Fibroblast of peridontal ligament (primary cell): Measurements from ENCODE around the gene VGF.
A peak's percentile ranks its signal among the peaks of the same experiment; 100 is the strongest.
"Not testable (repeated sequence)": the region's sequence is repeated elsewhere in the genome, so short reads cannot be mapped to it uniquely, and the experiment has no call there.

Experiments
- DNase-seq: peaks from one replicate; pipeline ENCODE4 v3.0.0-alpha.2; 2010; ENCODE audit errors: extremely low read depth

The VGF gene

DNA sequence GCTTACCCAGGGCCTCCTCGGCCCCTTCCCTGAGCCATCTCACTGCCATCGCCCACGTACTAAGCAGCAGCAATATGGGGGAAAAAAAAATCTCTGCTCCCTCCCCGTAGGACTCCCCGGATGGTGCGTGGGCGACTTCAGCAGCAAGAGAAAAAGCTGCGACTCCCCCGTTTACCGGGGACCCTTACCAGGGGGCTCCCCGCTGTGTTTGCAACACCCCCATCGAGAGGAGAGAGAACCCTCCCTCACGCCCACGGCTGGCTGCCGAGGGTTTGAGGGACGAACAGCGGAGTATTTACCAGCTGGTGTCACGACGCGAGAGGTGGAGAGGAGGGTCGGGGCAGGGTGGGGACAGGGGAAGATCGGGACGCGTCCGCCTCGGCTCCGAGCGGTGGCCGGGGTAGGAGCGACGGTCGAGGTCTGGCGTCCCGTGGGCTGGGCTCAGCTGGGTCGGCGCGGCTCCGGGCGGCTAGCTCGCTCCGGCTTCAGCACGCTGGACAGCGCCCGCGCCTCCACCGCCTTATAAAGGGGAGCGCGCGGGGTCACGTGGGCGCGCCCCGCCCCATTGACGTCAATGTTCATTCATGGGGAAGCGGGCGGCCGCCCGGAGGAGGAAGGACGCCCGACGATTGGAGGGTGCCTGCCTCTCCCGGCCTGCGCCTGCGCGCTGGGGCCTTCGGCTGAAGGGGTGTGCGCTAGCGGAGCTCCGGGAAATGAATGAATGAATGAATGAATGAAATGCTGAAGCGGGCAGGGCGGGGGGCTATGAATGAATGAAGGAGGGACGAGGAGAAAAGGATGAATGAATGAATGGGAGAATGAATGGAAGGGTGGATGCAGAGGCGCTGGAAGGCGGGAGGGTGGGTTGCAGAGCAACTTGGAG, at the start of gene VGF:
VGF (minus strand) TSS at position 495 of the 883 bp plus-strand sequence. CDS start 726 bp downstream, outside the sequence.
- peak; percentile 79 for DNase-seq

GRCh38 chr7:101212014-101212413, 46.6 kb upstream of the VGF start:
- no peak for DNase-seq

GRCh38 chr7:101211501-101211900, 46.1 kb upstream of the VGF start:
- DNase-seq = no peak

DNA sequence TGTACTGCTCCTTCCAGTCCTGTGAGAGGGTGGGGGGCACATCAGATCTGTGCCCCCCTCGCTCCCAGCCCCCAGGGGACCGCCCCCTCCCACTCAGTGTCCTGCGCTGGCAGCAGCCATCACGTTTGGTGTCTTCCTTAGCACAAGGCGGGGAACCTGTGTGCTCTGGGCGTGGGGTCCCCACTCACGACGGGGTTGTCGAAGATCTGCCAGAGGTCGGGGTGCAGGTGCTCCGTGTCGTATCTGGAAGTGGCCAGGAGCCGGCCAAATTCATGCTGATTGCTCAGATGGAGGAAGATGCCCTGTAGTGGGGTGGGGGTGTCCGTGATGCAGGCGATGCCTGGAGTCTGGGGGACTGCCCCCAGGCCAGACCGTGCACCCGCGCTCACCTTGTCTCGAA, 44.8 kb upstream of the VGF start:
- no peak for DNase-seq

DNA sequence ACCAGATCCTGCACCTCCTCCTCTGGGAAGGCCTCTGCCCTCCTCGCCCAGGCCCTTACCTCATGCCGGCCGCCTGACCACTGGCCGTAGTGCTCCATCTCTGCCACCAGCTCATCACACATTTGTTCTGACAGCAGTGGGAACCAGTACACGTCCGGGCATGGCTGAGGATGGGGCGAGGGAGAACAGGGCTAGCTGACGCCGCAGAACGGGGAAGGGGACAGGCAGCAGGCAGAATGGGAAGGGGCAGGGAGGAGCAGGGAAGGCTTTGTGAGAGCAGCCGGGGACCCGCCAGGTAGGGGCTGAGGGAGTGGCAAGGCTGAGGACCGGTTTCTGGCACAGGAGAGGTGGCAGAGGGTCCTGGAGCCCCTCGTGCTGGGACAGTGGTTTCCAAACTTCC, 43.4 kb upstream of the VGF start:
- no peak for DNase-seq

GRCh38 chr7:101207459-101207858, 42.1 kb upstream of the VGF start:
- no peak for DNase-seq

- DNase-seq = no peak
Measured at GRCh38 chr7:101206665-101207042, 41.3 kb upstream of the VGF start.

DNA sequence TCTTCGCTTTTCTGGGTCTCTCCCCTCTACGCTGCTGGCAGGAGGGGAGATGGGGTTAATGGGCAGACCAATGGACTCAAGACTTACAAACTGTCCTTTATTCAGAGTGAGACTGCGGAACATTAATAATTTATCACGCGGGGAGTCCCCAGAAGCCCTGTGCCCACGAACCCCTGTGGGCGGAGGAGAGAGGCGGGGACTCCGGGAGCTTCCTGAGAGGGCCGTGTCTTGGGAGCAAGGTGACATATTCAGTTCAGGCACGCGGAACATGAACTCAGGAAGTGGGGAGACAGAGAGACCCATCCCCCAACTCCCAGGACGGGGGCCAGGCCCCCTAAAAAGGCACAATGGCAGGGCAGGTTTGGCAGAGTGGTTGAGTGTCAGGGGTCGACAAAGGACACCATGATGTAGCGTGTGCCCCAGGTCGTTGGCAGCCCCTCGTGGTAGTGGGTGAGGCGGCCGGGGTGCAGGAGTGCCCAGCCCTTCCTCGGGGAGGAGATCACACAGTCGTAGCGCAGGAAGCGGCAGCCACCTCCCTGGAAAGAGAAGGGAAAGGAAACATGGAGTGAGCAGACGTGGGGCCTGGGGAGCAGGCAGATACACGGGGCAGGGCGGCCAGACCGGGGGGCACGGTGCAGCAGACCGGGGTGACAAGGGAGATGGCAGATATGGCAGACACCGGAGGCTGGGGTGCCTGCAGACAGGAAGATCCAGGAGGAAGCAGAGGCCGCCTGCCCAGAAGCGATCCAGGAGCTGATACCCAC, 40.7 kb upstream of the VGF start:
- no peak for DNase-seq

DNA sequence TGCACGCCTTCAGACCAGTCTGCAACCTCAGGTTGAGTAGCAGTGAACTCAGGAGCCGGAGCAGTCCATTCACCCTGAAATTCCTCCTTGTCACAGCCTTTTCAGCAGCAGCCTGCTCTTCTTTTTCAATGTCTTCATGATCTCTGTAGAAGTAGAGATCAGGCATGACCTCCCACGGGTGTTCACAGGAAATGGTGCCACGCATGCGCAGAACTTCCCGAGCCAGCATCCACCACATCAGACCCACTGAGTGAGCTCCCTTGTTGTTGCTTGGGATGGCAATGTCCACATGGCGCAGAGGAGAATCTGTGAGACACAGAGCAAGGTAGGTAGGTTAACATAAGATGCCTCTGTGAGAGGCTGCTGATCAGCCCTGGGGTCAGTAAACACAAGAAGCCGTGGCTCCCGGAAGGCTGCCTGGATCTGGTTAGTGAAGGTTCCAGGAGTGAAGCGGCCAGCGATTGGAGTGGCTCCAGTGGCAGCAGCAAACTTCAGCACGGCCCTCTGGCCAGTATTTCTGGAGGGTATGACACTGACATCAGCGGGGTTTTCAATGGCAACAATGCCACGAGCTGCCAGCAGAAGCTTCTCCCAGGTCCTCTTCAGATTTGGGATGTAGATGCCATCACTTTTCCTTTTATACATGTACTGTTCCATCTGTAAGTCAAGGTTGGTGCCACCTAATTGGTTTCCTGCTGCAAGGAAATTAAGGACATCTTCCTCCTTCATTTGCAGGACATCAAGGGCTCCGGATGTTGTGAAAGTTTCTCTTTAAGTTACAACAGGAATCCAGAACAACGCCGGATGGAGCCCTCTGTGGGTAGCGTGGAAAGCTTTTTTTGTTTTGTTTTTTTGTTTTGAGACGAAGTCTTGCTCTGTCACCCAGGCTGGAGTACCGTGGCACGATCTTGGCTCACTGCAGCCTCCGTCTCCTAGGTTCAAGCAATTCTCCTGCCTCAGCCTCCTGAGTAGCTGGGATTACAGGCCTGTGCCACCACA, 38.7 kb upstream of the VGF start:
- not testable (repeated sequence) for DNase-seq

DNA sequence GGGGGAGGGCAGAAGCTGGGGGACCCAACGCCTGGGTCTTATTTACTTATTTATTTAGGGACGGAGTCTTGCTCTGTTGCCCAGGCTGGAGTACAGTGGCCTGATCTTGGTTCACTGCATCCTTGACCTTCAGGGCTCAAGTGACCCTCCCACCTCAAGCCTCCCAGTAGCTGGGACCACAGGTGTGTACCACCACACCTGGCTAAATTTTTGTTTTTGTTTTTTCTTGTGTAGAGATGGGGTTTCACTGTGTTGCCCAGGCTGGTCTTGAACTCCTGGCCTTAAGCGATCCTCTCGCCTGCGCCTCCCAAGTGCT, 37.2 kb upstream of the VGF start:
- DNase-seq = no peak

DNA sequence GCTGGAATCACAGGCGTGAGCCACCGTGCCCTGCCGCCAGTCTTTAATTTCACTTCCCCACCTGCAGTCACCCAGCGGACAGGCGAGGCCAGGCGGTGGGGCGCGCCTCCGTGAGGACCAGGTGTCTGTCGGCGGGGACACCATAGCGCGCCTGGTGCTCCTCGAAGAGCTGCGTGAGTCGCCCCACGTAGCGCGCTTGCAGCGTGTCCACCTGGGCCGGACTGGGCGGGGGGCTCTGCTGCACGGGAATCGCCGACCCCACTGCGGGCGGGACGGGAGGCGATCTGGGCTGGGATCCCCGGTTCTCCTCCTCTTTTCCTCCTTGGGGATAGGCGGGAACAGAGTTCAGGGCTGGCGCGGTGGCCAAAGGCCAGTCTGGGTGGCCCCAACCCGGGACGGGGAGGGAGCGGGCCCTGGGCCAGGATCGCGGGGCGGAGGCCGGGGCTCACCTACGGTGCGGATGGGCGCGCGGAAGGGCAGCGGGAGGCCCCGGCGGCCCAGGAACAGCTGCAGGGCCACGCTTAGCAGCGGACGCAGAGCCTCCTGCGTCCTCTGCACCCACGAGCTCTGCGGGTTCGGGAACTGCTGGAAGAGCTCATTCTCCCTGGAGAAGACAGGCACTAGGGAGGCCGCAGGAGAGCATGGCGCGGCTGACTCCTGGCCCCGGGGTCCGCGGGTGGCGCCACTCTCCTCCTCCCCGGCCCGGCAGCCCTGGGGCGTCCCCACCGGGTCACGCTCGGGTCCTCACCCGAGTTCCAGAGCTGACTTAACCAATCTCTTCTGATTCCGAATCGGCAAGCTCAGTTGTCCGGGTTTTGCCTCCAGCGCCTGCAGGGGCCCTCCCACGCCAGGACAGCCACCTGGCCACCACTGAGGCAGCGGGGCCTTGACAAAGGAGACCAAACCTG, 36.6 kb upstream of the VGF start:
- no peak for DNase-seq

DNA sequence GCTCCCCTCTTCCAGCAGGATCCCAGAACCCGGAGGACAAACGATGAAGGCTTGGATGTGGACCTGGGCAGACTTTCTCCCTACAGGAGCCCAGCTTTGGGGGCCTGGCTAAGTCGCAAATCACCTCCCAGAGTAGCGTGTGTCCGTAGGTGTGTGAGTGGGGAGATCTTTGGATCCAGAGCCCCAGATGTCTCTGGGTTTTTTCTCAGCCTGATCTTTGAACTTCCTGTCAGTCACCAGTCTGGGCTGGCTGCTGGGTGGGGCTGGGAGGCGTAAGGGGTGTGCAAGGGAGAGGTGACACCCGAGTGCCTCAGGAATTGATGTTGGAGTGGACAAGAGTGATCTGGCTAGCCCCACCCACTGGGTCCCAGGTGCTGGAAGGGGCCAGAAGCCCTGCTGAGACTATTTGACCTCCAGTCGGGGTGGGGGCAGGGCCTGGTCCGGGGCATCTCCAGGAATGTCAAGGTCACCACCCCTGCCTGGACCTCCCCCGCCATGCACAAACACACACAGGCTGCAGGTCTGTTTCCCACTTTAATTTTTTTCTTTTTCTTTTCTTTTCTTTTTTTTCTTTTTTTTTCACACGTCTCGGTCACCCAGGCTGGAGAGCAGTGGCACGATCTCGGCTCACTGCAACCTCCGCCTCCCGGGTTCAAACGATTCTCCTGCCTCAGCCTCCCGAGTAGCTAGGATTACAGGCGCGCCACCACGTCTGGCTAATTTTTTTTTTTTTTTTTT, 35.7 kb upstream of the VGF start, which contains the start of gene MOGAT3:
MOGAT3 (minus strand) TSS at position 175 of the 738 bp plus-strand sequence. CDS start 182 bp downstream, outside the sequence.
- no peak for DNase-seq

DNA sequence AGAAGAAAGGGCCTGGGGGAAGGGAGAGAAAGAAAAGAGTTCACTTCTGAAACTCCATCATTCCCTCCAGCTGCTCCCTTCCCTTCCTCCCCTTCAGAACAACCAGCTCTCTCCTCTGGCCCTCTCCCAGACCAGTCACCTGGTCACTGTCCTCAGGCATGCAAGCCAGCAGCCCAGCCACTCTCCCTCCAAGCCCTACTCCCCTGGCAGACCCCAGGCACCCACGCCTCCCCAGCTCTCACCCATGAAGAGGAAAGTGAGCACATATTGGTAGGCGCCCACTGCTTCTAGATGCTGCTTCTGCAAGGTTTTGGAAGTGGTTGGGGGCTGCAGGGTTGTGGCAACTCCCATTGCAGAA, 35.1 kb upstream of the VGF start:
- no peak for DNase-seq

- DNase-seq = not testable (repeated sequence)
Measured at GRCh38 chr7:101199522-101199921, 34.2 kb upstream of the VGF start.

- DNase-seq = no peak
Measured at GRCh38 chr7:101198476-101198875, 33.1 kb upstream of the VGF start.

GRCh38 chr7:101197991-101198390, 32.6 kb upstream of the VGF start:
- DNase-seq = no peak

DNA sequence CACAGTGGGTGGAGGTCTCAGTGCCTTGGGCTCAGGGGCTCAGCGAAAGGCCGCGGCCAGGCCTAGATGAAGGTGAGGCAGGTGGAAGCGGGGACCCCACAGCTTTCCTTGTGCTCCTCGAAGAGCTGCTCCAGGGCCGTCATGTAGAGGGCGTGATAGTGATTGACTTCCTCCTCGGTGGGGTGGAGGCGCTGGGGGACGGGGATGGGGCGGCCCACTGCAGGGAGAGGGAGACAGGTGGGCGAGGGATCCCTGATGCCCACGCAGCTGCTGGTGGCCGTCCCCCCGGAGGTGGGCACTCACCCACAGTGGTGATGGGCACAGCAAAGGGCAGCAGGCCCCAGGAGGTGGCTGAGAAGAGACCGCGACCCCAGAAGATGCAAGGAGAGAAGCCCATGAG, 30.5 kb upstream of the VGF start:
- DNase-seq = no peak

- DNase-seq = no peak
Measured at GRCh38 chr7:101189109-101189508, 23.7 kb upstream of the VGF start.

- DNase-seq = no peak
Measured at GRCh38 chr7:101186844-101187428, 21.6 kb upstream of the VGF start.

DNA sequence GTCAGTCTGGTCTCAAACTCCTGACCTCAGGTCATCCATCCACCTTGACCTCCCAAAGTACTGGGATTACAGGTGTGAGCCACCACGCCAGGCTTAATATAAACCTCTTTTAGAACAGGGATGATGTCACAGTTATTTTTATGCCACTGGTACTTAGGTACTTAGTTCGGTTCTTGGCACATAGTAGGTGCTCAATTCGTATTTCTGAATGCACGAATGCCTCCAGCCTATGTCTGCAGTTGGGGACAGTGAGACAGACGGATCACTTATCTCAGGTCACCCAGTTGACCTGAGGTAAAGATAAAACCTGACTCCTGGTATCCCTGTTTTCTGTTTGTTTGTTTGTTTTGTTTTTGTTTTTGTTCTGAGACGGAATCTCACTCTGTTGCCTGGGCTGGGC, 20.8 kb upstream of the VGF start:
- no peak for DNase-seq
